Activated CD4-positive, CD25-positive, alpha-beta regulatory T cell treated with anti-CD3 and anti-CD28 coated beads, Interleukin-2, amount 50 U/mL, for 16 hours (primary cell): ENCODE data around the gene HTR3E.
"Not testable (repeated sequence)": the region's sequence is repeated elsewhere in the genome, so short reads cannot be mapped to it uniquely, and the experiment has no call there.

ENCODE experiments used
- DNase-seq: peaks from one replicate; pipeline ENCODE4 v3.0.0-alpha.2; 2020; ENCODE audit warnings: low read depth, low spot score

Gene HTR3E

GRCh38 chr3:184110316-184110725 lies 13.5 kb downstream of the HTR3E start:
- no peak for DNase-seq

GRCh38 chr3:184116017-184116416 lies 19.2 kb downstream of the HTR3E start:
- no peak for DNase-seq

- no peak for DNase-seq
Observed at GRCh38 chr3:184117636-184118035, 20.8 kb downstream of the HTR3E start.

GRCh38 chr3:184121031-184121430 lies 24.2 kb downstream of the HTR3E start:
- DNase-seq, result not testable (repeated sequence)

- no peak for DNase-seq
Observed at GRCh38 chr3:184126006-184126405, 29.1 kb downstream of the HTR3E start.

GRCh38 chr3:184129012-184129411 lies 32.1 kb downstream of the HTR3E start:
- DNase-seq, result no peak

GRCh38 chr3:184132945-184133344 lies 36.1 kb downstream of the HTR3E start:
- no peak for DNase-seq

GRCh38 chr3:184133840-184134745 lies 37.2 kb downstream of the HTR3E start:
- DNase-seq, result no peak

GRCh38 chr3:184134746-184135148 lies 37.9 kb downstream of the HTR3E start:
- DNase-seq, result no peak

- DNase-seq, result peak; percentile 76
Observed at GRCh38 chr3:184135149-184135910, 38.5 kb downstream of the HTR3E start, which contains the start of gene EIF2B5. EIF2B5 (plus strand) TSS chr3:184135358; CDS start chr3:184135386, 28 bp downstream.

- no peak for DNase-seq
Observed at GRCh38 chr3:184135911-184136260, 39.0 kb downstream of the HTR3E start.

GRCh38 chr3:184140436-184140835 lies 43.6 kb downstream of the HTR3E start:
- DNase-seq, result no peak

GRCh38 chr3:184142199-184142598 lies 45.3 kb downstream of the HTR3E start:
- DNase-seq, result no peak

GRCh38 chr3:184143327-184143726 lies 46.5 kb downstream of the HTR3E start:
- no peak for DNase-seq

GRCh38 chr3:184144505-184144904 lies 47.6 kb downstream of the HTR3E start:
- DNase-seq, result no peak

- DNase-seq, result no peak
Observed at GRCh38 chr3:184145111-184145524, 48.3 kb downstream of the HTR3E start.

GRCh38 chr3:184145751-184146270 lies 48.9 kb downstream of the HTR3E start:
- DNase-seq, result no peak

- no peak for DNase-seq
Observed at GRCh38 chr3:184148076-184148475, 51.2 kb downstream of the HTR3E start.

GRCh38 chr3:184149123-184149522 lies 52.3 kb downstream of the HTR3E start:
- DNase-seq, result no peak

- not testable (repeated sequence) for DNase-seq
Observed at GRCh38 chr3:184149770-184150169, 52.9 kb downstream of the HTR3E start.

- DNase-seq, result no peak
Observed at GRCh38 chr3:184154885-184155643, 58.2 kb downstream of the HTR3E start, which contains the start of gene DVL3. DVL3 (plus strand) TSS chr3:184155377; CDS start chr3:184155636, 259 bp downstream.
